ENCODE results near the gene ZNRF3.

ZNRF3 gene

GRCh38 chr22:29098296-29098695, 214.9 kb downstream of the ZNRF3 start:
- no peak for DNase-seq

- no peak for DNase-seq
Observed at GRCh38 chr22:29102300-29102699, 218.9 kb downstream of the ZNRF3 start.

- DNase-seq: no peak
Observed at GRCh38 chr22:29103121-29103520, 219.7 kb downstream of the ZNRF3 start.

- DNase-seq: no peak
Observed at GRCh38 chr22:29105468-29105867, 222.1 kb downstream of the ZNRF3 start.

GRCh38 chr22:29106839-29107238, 223.5 kb downstream of the ZNRF3 start:
- no peak for DNase-seq
